Type B pancreatic cell (in vitro differentiated cells): ENCODE data around the gene LTBP1. TPM values are rescaled to one million over a fixed set of nuclear protein-coding genes. Genes with fewer than 3 reads are reported as not detected.

ENCODE experiments used
- DNase-seq: peaks from one replicate; pipeline ENCODE4 v3.0.0; 2021; ENCODE audit warnings: mixed read lengths; ENCODE audit not compliant: unreplicated experiment; ENCODE audit errors: extremely low spot score
- H3K27ac Mint-ChIP-seq: 2 replicates; pipeline ENCODE4 v1.8.0; 2021; ENCODE audit warnings: mild to moderate bottlenecking, mixed read lengths
- H3K27me3 Mint-ChIP-seq: 2 replicates; pipeline ENCODE4 v1.8.0; 2021; ENCODE audit warnings: mixed read lengths
- H3K36me3 Mint-ChIP-seq: 2 replicates; pipeline ENCODE4 v1.8.0; 2021; ENCODE audit warnings: mixed read lengths
- H3K4me1 Mint-ChIP-seq: one replicate; pipeline ENCODE4 v1.8.0; 2021; ENCODE audit warnings: mixed read lengths; ENCODE audit not compliant: unreplicated experiment
- H3K4me3 Mint-ChIP-seq: 2 replicates; pipeline ENCODE4 v1.8.0; 2021; ENCODE audit warnings: mild to moderate bottlenecking, mixed read lengths
- H3K9me3 Mint-ChIP-seq: 2 replicates; pipeline ENCODE4 v1.8.0; 2021; ENCODE audit warnings: mixed read lengths
- total RNA-seq: library from RNA; stranded (reverse); gene quantifications from 2 replicates; pipeline ENCODE4 v1.2.1, GENCODE V29; 2021; ENCODE audit warnings: low replicate concordance
- TF ChIP-seq, protein P1 (sequence below): fragments of 200-600 bp; sonication (generic); conservative IDR thresholded peaks from 2 replicates; pipeline ENCODE4 v1.5.0; 2021; ENCODE audit warnings: antibody characterized with exemption, mild to moderate bottlenecking

Gene LTBP1
- total RNA-seq, 1 donor from 2014 or later, result 53.3 TPM

DNA sequence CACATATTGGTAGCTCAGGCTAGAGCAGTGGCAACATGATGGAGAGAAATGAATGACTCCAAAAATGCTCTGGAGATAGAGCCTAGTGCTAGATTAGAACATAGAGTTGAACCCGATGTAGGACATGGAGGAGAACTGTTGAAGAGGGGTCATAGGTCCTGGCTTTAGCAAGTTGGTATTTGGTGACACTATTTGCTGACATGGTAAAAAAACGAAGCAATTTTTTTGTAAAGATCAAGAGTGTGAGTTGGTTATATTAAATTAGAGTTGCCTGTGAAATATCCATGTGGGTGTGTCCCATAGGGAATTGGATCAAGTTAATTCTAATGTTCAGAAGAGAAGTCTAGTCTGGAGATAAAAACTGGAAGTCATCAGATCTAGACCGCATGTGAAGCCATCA, 386.7 kb downstream of the LTBP1 start:
- Mint-ChIP-seq H3K4me1 (no peaks in the 10 kb centered on the region), H3K4me3 (no peak overlapping the region), H3K9me3 (no peaks in the 10 kb centered on the region), H3K36me3 (no peaks in the 10 kb centered on the region), H3K27ac (no peak overlapping the region), H3K27me3 (no peaks in the 10 kb centered on the region)
- TF ChIP-seq, protein P1, sequence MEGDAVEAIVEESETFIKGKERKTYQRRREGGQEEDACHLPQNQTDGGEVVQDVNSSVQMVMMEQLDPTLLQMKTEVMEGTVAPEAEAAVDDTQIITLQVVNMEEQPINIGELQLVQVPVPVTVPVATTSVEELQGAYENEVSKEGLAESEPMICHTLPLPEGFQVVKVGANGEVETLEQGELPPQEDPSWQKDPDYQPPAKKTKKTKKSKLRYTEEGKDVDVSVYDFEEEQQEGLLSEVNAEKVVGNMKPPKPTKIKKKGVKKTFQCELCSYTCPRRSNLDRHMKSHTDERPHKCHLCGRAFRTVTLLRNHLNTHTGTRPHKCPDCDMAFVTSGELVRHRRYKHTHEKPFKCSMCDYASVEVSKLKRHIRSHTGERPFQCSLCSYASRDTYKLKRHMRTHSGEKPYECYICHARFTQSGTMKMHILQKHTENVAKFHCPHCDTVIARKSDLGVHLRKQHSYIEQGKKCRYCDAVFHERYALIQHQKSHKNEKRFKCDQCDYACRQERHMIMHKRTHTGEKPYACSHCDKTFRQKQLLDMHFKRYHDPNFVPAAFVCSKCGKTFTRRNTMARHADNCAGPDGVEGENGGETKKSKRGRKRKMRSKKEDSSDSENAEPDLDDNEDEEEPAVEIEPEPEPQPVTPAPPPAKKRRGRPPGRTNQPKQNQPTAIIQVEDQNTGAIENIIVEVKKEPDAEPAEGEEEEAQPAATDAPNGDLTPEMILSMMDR, result no peak
- DNase-seq, result no peak

- H3K4me3 Mint-ChIP-seq, result no peak overlapping the region
- no peak for DNase-seq
- H3K27ac Mint-ChIP-seq, result no peak overlapping the region
- TF ChIP-seq, protein P1, result no peak
- H3K36me3 Mint-ChIP-seq, result peaks cover 3% of the 10 kb centered on the region
- no peaks in the 10 kb centered on the region for H3K4me1 Mint-ChIP-seq
- H3K27me3 Mint-ChIP-seq, result no peaks in the 10 kb centered on the region
- H3K9me3 Mint-ChIP-seq, result no peaks in the 10 kb centered on the region
These were observed 387.3 kb downstream of the LTBP1 start for GRCh38 chr2:33334083-33334482.

- Mint-ChIP-seq H3K27ac (no peak overlapping the region), H3K9me3 (no peaks in the 10 kb centered on the region), H3K27me3 (no peaks in the 10 kb centered on the region), H3K4me3 (no peak overlapping the region), H3K36me3 (peaks cover 7% of the 10 kb centered on the region), H3K4me1 (no peaks in the 10 kb centered on the region)
- DNase-seq, result no peak
- TF ChIP-seq, protein P1, result no peak
These were observed 388.8 kb downstream of the LTBP1 start for GRCh38 chr2:33335516-33335915.

DNA sequence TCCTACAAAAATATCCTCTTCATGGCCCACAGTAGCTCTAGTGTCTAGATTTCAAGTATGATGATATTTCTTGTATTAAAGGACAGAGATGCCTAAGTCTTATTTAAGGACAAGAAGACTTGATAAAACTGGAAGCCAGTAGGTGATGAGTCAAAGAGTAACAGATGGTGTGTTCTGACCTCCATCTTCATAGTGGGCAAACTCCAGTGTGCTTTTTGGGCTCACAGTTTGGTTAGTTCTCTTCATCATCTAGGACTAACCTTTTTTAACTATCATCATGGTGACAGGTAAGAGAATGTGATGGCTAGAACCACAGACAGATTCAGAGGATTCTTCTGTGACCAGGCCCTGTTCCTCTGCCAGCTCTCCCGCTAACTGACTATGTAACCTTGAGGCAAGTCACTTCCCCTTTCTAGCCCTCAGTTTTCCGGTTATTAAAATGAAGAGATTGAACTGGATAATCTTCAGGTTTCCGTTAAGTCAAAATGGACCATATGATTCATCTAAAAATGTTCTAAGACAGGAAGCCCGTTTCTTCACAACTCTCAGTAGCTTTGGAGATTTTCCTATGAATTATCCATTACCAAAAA, 389.4 kb downstream of the LTBP1 start:
- no peaks in the 10 kb centered on the region for H3K27me3 Mint-ChIP-seq
- no peaks in the 10 kb centered on the region for H3K4me1 Mint-ChIP-seq
- no peak overlapping the region for H3K4me3 Mint-ChIP-seq
- H3K9me3 Mint-ChIP-seq, result no peaks in the 10 kb centered on the region
- peaks cover 7% of the 10 kb centered on the region for H3K36me3 Mint-ChIP-seq
- no peak for DNase-seq
- TF ChIP-seq, protein P1, result no peak
- no peak overlapping the region for H3K27ac Mint-ChIP-seq

DNA sequence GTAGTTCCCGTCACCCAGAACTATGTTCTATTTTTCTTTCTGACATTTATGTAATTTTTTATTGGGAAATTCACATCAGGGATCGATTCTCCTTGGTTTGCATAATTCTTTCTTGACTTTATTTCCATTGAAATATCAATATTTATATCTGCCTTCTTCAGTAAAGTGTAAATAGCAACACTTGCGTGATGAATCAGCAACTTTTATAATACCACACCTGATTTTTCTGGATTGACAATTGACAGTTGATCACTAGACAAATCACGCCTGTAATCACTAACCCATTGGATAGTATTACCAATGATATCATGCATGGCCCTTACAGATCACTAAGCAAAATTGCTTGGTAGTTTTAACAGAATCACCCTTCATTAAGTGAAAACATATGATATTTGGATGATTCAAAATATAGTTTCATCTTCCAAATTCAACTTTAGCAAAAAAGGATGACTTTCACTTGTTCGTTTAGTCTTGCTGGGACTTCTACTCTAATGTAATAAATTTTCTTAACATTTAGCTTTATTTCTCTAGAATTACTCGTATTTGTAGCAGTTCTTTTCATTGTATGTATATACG, 390.7 kb downstream of the LTBP1 start:
- H3K27me3 Mint-ChIP-seq, result no peaks in the 10 kb centered on the region
- H3K9me3 Mint-ChIP-seq, result no peaks in the 10 kb centered on the region
- H3K36me3 Mint-ChIP-seq, result peaks cover 7% of the 10 kb centered on the region
- no peak overlapping the region for H3K4me3 Mint-ChIP-seq
- no peak for DNase-seq
- H3K4me1 Mint-ChIP-seq, result no peaks in the 10 kb centered on the region
- TF ChIP-seq, protein P1, result no peak
- no peak overlapping the region for H3K27ac Mint-ChIP-seq
